ENCODE measurements around the gene EXOC2.

Gene EXOC2

GRCh38 chr6:456358-456867 lies 236.5 kb downstream of the EXOC2 start:
- no peak for TF ChIP-seq SIN3A (IDR thresholded peaks at IDR 0.05; ENCODE audit: borderline replicate concordance, insufficient read depth, low read length)
- TF ChIP-seq FOXP2 (optimal IDR thresholded peaks at IDR 0.05; ENCODE audit: borderline replicate concordance, extremely low read depth, extremely low read length, insufficient read depth) = no peak
- TF ChIP-seq REST (IDR thresholded peaks at IDR 0.05; ENCODE audit: insufficient read depth in 1 of 2, low read depth in 2 of 2, low read length in 2 of 2) = no peak
- no peak for TF ChIP-seq TAF1 (IDR thresholded peaks at IDR 0.05; ENCODE audit: borderline replicate concordance, insufficient read depth, low read length)
- no peak for TF ChIP-seq POLR2AphosphoS5 (IDR thresholded peaks at IDR 0.05; ENCODE audit: low read depth, low read length)

- TF ChIP-seq SIN3A (IDR thresholded peaks at IDR 0.05; ENCODE audit: borderline replicate concordance, insufficient read depth, low read length) = no peak
These were observed 237.1 kb downstream of the EXOC2 start for GRCh38 chr6:455835-456234.

- TF ChIP-seq POLR2AphosphoS5 (IDR thresholded peaks at IDR 0.05; ENCODE audit: low read depth, low read length) (no peak), FOXP2 (optimal IDR thresholded peaks at IDR 0.05; ENCODE audit: borderline replicate concordance, extremely low read depth, extremely low read length, insufficient read depth) (no peak), REST (IDR thresholded peaks at IDR 0.05; ENCODE audit: insufficient read depth in 1 of 2, low read depth in 2 of 2, low read length in 2 of 2) (no peak), SIN3A (IDR thresholded peaks at IDR 0.05; ENCODE audit: borderline replicate concordance, insufficient read depth, low read length) (no peak), TAF1 (IDR thresholded peaks at IDR 0.05; ENCODE audit: borderline replicate concordance, insufficient read depth, low read length) (no peak)
These were observed 237.8 kb downstream of the EXOC2 start for GRCh38 chr6:455006-455585.

- TF ChIP-seq REST (IDR thresholded peaks at IDR 0.05; ENCODE audit: insufficient read depth in 1 of 2, low read depth in 2 of 2, low read length in 2 of 2) = no peak
- no peak for TF ChIP-seq POLR2AphosphoS5 (IDR thresholded peaks at IDR 0.05; ENCODE audit: low read depth, low read length)
- TF ChIP-seq SIN3A (IDR thresholded peaks at IDR 0.05; ENCODE audit: borderline replicate concordance, insufficient read depth, low read length) = no peak
- no peak for TF ChIP-seq TAF1 (IDR thresholded peaks at IDR 0.05; ENCODE audit: borderline replicate concordance, insufficient read depth, low read length)
- TF ChIP-seq FOXP2 (optimal IDR thresholded peaks at IDR 0.05; ENCODE audit: borderline replicate concordance, extremely low read depth, extremely low read length, insufficient read depth) = no peak
These were observed 238.6 kb downstream of the EXOC2 start for GRCh38 chr6:454148-454991.

- TF ChIP-seq FOXP2 (optimal IDR thresholded peaks at IDR 0.05; ENCODE audit: borderline replicate concordance, extremely low read depth, extremely low read length, insufficient read depth) (no peak), REST (IDR thresholded peaks at IDR 0.05; ENCODE audit: insufficient read depth in 1 of 2, low read depth in 2 of 2, low read length in 2 of 2) (no peak), SIN3A (IDR thresholded peaks at IDR 0.05; ENCODE audit: borderline replicate concordance, insufficient read depth, low read length) (no peak), POLR2AphosphoS5 (IDR thresholded peaks at IDR 0.05; ENCODE audit: low read depth, low read length) (no peak), TAF1 (IDR thresholded peaks at IDR 0.05; ENCODE audit: borderline replicate concordance, insufficient read depth, low read length) (no peak)
These were observed 239.8 kb downstream of the EXOC2 start for GRCh38 chr6:453152-453551.
